CD4-positive, alpha-beta T cell treated with Interleukin-1 beta for 1 hour (primary cell): ENCODE data around the gene PTGES2.
"Not testable (repeated sequence)": the region's sequence is repeated elsewhere in the genome, so short reads cannot be mapped to it uniquely, and the experiment has no call there.

ENCODE experiments used
- DNase-seq, 2 donors: peaks; one replicate each; pipeline ENCODE4 v3.0.0-alpha.2; 2020 to 2022

PTGES2 gene

GRCh38 chr9:128084746-128085145 is 42.8 kb downstream of the PTGES2 start:
- no peak for DNase-seq

- no peak for DNase-seq
Observed at GRCh38 chr9:128082151-128082550, 45.4 kb downstream of the PTGES2 start.

- no peak for DNase-seq
Observed at GRCh38 chr9:128081056-128081455, 46.5 kb downstream of the PTGES2 start.

GRCh38 chr9:128080206-128080605 is 47.3 kb downstream of the PTGES2 start:
- DNase-seq: no peak

GRCh38 chr9:128078504-128079434 is 48.8 kb downstream of the PTGES2 start:
- no peak for DNase-seq

GRCh38 chr9:128077847-128078503 is 49.6 kb downstream of the PTGES2 start:
- DNase-seq: no peak

- DNase-seq: no peak
Observed at GRCh38 chr9:128073253-128073886, 54.2 kb downstream of the PTGES2 start.

GRCh38 chr9:128072144-128073021 is 55.1 kb downstream of the PTGES2 start:
- peak; percentile 66 to 72 for DNase-seq

- not testable (repeated sequence) for DNase-seq
Observed at GRCh38 chr9:128071475-128071874, 56.1 kb downstream of the PTGES2 start.

GRCh38 chr9:128070874-128071273 is 56.7 kb downstream of the PTGES2 start:
- peak in 1 of 2 donors; percentile 19 for DNase-seq
